Endothelial cell of umbilical vein (primary cell): Measurements from ENCODE around the gene SEPTIN7. TPM values are rescaled to one million over a fixed set of nuclear protein-coding genes. Genes with fewer than 3 reads are reported as not detected.

Experiments used
- BruUV-seq: library from RNA; stranded (reverse); fragments of 400-500 nt; replicated peaks from 2 replicates; lab custom pipeline; 2021; lab: Mats Ljungman, UMichigan
- CTCF ChIA-PET: fragments of 300-600, 350-600 bp; sonication (Branson Sonifier 250); formaldehyde crosslinking; loops from one replicate; lab custom pipeline; 2021; ENCODE audit warnings: antibody characterized with exemption, inconsistent platforms; lab: Charles Lee
- POLR2A ChIA-PET: fragments of 300-600, 350-600 bp; sonication (Branson Sonifier 250); formaldehyde crosslinking; loops from one replicate; lab custom pipeline; 2021; ENCODE audit warnings: antibody characterized with exemption, inconsistent platforms; lab: Charles Lee
- DNase-seq: peaks from one replicate; pipeline ENCODE4 v3.0.0-alpha.2; 2011; ENCODE audit warnings: low read depth, low spot score
- FAIRE-seq: peaks from 2 replicates; lab custom pipeline; 2011; peaks lifted over from hg19 to GRCh38; lab: Jason Lieb, UNC
- H2AFZ ChIP-seq: 2 replicates; pipeline ENCODE4 v1.6.0; 2012; ENCODE audit warnings: low read depth, low read length, control low read depth, inconsistent platforms
- H3K27ac ChIP-seq: 2 replicates; pipeline ENCODE4 v1.5.1; 2011; ENCODE audit warnings: low read depth, mild to moderate bottlenecking, control low read depth, low read length, moderate library complexity; ENCODE audit not compliant: insufficient read depth
- H3K27me3 ChIP-seq, 2 experiments: 2 replicates each; pipeline versions ENCODE4 v1.6.0 to v1.6.1; 2011; ENCODE audit warnings: low read length in 2 of 2, mixed read lengths in 1 of 2; ENCODE audit not compliant: control insufficient read depth in 2 of 2, insufficient read depth in 2 of 2
- H3K36me3 ChIP-seq, 2 experiments: 2 replicates in 1 of 2; 3 replicates in 1 of 2; pipeline ENCODE4 v1.5.1; 2011; ENCODE audit warnings: low read length in 2 of 2, mild to moderate bottlenecking in 1 of 2, moderate library complexity in 1 of 2; ENCODE audit not compliant: control insufficient read depth in 2 of 2, insufficient read depth in 2 of 2; ENCODE audit errors: extremely low read depth in 1 of 2
- H3K4me1 ChIP-seq: 3 replicates; pipeline ENCODE4 v1.5.1; 2011; ENCODE audit warnings: mild to moderate bottlenecking, low read length; ENCODE audit not compliant: control insufficient read depth, insufficient read depth; ENCODE audit errors: extremely low read depth
- H3K4me2 ChIP-seq: 2 replicates; pipeline ENCODE4 v1.6.1; 2011; ENCODE audit warnings: low read length, control low read depth, mixed read lengths; ENCODE audit not compliant: insufficient read depth
- H3K4me3 ChIP-seq, 3 experiments: fragments of 200-600 bp in 1 of 3; sonication (generic), shearing (Covaris generic) in 1 of 3; replicated peaks in 1 of 3; 2 replicates each; pipeline ENCODE4 v1.5.1; 2011 to 2016; ENCODE audit warnings: control low read depth in 3 of 3, low read length in 3 of 3, mild to moderate bottlenecking in 2 of 3, inconsistent platforms in 1 of 3, low read depth in 1 of 3, moderate library complexity in 1 of 3; ENCODE audit not compliant: insufficient read depth in 1 of 3
- H3K79me2 ChIP-seq: 2 replicates; pipeline ENCODE4 v1.6.0; 2012; ENCODE audit warnings: low read length, inconsistent platforms; ENCODE audit not compliant: control insufficient read depth, insufficient read depth
- H3K9ac ChIP-seq: replicated peaks from 2 replicates; pipeline ENCODE3; 2011; ENCODE audit warnings: low read length, control low read depth; ENCODE audit not compliant: insufficient read depth; ENCODE audit errors: extremely low read depth
- H3K9me1 ChIP-seq: replicated peaks from 3 replicates; pipeline ENCODE4 v1.6.0; 2011; ENCODE audit warnings: mild to moderate bottlenecking, low read length; ENCODE audit not compliant: control insufficient read depth, insufficient read depth; ENCODE audit errors: extremely low read depth
- H3K9me3 ChIP-seq: replicated peaks from 2 replicates; pipeline ENCODE4 v1.5.1; 2012; ENCODE audit warnings: low read length, inconsistent platforms; ENCODE audit not compliant: control insufficient read depth, insufficient read depth
- H4K20me1 ChIP-seq: replicated peaks from 2 replicates; pipeline ENCODE3; 2011; ENCODE audit warnings: mild to moderate bottlenecking, low read length; ENCODE audit not compliant: control insufficient read depth, insufficient read depth; ENCODE audit errors: extremely low read depth
- FOS ChIP-seq: IDR thresholded peaks from 2 replicates; pipeline ENCODE4 v1.6.1; 2011; ENCODE audit warnings: mild to moderate bottlenecking, low read length, moderate library complexity, borderline replicate concordance; ENCODE audit not compliant: insufficient read depth
- GATA2 ChIP-seq: IDR thresholded peaks from 2 replicates; pipeline ENCODE4 v1.7.0; 2011; ENCODE audit warnings: low read depth, mild to moderate bottlenecking, moderate library complexity, mixed read lengths, low read length; ENCODE audit not compliant: insufficient read length, insufficient read depth
- JUN ChIP-seq: IDR thresholded peaks from 2 replicates; pipeline ENCODE4 v1.6.1; 2011; ENCODE audit warnings: borderline replicate concordance, low read depth; ENCODE audit not compliant: insufficient read length, insufficient read depth
- POLR2A ChIP-seq: IDR thresholded peaks from 2 replicates; pipeline ENCODE4 v1.6.1; 2012; ENCODE audit warnings: low read depth, mild to moderate bottlenecking, control low read depth, low read length
- POLR2AphosphoS5 ChIP-seq: IDR thresholded peaks from 2 replicates; pipeline ENCODE4 v1.6.1; 2012; ENCODE audit warnings: low read depth, mild to moderate bottlenecking, control low read depth, low read length, moderate library complexity; ENCODE audit not compliant: insufficient read depth
- dilution Hi-C: fragments of 300-500 bp; cut with MboI; formaldehyde crosslinking; loops from one replicate; pipeline ENCODE4 v1.15.0; 2019; ENCODE audit warnings: low sequenced_read_pairs; ENCODE audit not compliant: extremely low pct_ligation_motif_present
- intact Hi-C: fragments of 100-400 bp; cut with micrococcal nuclease; formaldehyde crosslinking; loops from one replicate; pipeline ENCODE4 v1.10.0; 2022
- polyA plus RNA-seq, 4 experiments: library from polyadenylated mRNA; depleted of rRNA in 3 of 4; stranded (reverse) in 3 of 4; unstranded in 1 of 4; fragments of >200 nt; gene quantifications; 2 replicates each; pipeline versions ENCODE4 v1.2.1 to v1.2.3, GENCODE V29; 2011 to 2012; ENCODE audit warnings: missing spikeins in 1 of 4
- total RNA-seq: library from RNA; stranded (reverse); gene quantifications from 2 replicates; pipeline ENCODE4 v1.2.3, GENCODE V29; 2021
- TF ChIP-seq, protein P1 (sequence below), 2 donors: IDR thresholded peaks; 1 replicate in 1 of 2; 2 replicates in 1 of 2; pipeline ENCODE4 v1.5.1; 2011; ENCODE audit warnings: low read length in 2 of 2, mild to moderate bottlenecking in 2 of 2, moderate library complexity in 2 of 2, control low read depth in 1 of 2, inconsistent platforms in 1 of 2, low read depth in 1 of 2; ENCODE audit not compliant: insufficient read depth in 1 of 2; ENCODE audit errors: extremely low read depth in 1 of 2
- TF ChIP-seq, protein P2 (sequence below): IDR thresholded peaks from 2 replicates; pipeline ENCODE4 v1.6.1; 2011; ENCODE audit not compliant: insufficient read depth, insufficient read length

The SEPTIN7 gene
- total and polyA plus RNA-seq, 2 donors (not counting 3 experiments of a cell fraction or from before 2014, with no cell fraction given) = 73.6 to 228 TPM

DNA sequence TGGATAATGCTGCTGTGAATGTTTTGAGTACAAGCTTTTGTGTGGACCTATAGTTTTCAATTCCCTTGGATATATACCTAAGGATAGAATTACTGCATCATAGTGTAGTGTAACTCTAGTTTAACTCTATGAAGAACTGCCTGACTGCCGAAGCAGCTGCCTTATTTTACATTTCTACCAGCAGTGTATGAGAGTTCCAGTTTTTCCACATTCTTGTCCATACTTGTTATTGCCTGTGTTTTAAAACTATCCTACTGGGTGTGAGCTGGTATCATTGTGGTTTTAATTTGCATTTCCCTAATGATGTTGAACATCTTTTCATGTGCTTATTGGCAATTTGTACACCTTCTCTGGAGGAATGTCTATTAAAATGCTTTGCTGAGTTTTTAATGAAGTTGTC is 15.7 kb downstream of the SEPTIN7 start:
- DNase-seq = no peak
- no peaks in the 10 kb centered on the region for H3K9me1 ChIP-seq
- intact Hi-C loops (no loop called here), dilution Hi-C loops (no loop called here)
- FAIRE-seq = no peak
- no peaks in the 10 kb centered on the region for H3K9me3 ChIP-seq
- no peak overlapping the region for H3K4me3 ChIP-seq
- no TSS peak for BruUV-seq
- POLR2A ChIA-PET = interaction anchor here (0.6 kb wide), 1 partner anchor 239 kb away, joined by 3 read pairs; no protein-coding TSS in a partner anchor
- H3K79me2 ChIP-seq = peaks cover 100% of the 10 kb centered on the region
- no peak overlapping the region for H3K27ac ChIP-seq
- CTCF ChIA-PET = no interaction called here
- TF ChIP-seq, protein P1, sequence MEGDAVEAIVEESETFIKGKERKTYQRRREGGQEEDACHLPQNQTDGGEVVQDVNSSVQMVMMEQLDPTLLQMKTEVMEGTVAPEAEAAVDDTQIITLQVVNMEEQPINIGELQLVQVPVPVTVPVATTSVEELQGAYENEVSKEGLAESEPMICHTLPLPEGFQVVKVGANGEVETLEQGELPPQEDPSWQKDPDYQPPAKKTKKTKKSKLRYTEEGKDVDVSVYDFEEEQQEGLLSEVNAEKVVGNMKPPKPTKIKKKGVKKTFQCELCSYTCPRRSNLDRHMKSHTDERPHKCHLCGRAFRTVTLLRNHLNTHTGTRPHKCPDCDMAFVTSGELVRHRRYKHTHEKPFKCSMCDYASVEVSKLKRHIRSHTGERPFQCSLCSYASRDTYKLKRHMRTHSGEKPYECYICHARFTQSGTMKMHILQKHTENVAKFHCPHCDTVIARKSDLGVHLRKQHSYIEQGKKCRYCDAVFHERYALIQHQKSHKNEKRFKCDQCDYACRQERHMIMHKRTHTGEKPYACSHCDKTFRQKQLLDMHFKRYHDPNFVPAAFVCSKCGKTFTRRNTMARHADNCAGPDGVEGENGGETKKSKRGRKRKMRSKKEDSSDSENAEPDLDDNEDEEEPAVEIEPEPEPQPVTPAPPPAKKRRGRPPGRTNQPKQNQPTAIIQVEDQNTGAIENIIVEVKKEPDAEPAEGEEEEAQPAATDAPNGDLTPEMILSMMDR (IDR thresholded peaks at IDR 0.05; ENCODE audit: extremely low read depth in 1 of 2, insufficient read depth in 1 of 2, low read depth in 1 of 2, low read length in 2 of 2) = no peak
- TF ChIP-seq POLR2A (no peak), JUN (no peak), FOS (no peak), POLR2AphosphoS5 (no peak), GATA2 (no peak)
- TF ChIP-seq, protein P2, sequence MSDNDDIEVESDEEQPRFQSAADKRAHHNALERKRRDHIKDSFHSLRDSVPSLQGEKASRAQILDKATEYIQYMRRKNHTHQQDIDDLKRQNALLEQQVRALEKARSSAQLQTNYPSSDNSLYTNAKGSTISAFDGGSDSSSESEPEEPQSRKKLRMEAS = no peak
- no peak overlapping the region for H2AFZ ChIP-seq
- H3K36me3 ChIP-seq = no peaks in the 10 kb centered on the region
- no peak overlapping the region for H3K9ac ChIP-seq
- no peaks in the 10 kb centered on the region for H3K4me1 ChIP-seq
- H3K4me2 ChIP-seq = no peak overlapping the region
- no peaks in the 10 kb centered on the region for H3K27me3 ChIP-seq
- peaks cover 28% of the 10 kb centered on the region for H4K20me1 ChIP-seq
